A549 treated with CORT108297 at 1 μM for 4 hours (cell line): ENCODE data around the gene LEPR. TPM values are rescaled to one million over a fixed set of nuclear protein-coding genes. Genes with fewer than 3 reads are reported as not detected.

Source experiments
- total RNA-seq: library from RNA; stranded (reverse); fragments of 200-300 nt; extraction: Qiagen RNA extraction; gene quantifications from 5 replicates; pipeline ENCODE4 v1.2.3, GENCODE V29; 2022

LEPR gene, protein sequence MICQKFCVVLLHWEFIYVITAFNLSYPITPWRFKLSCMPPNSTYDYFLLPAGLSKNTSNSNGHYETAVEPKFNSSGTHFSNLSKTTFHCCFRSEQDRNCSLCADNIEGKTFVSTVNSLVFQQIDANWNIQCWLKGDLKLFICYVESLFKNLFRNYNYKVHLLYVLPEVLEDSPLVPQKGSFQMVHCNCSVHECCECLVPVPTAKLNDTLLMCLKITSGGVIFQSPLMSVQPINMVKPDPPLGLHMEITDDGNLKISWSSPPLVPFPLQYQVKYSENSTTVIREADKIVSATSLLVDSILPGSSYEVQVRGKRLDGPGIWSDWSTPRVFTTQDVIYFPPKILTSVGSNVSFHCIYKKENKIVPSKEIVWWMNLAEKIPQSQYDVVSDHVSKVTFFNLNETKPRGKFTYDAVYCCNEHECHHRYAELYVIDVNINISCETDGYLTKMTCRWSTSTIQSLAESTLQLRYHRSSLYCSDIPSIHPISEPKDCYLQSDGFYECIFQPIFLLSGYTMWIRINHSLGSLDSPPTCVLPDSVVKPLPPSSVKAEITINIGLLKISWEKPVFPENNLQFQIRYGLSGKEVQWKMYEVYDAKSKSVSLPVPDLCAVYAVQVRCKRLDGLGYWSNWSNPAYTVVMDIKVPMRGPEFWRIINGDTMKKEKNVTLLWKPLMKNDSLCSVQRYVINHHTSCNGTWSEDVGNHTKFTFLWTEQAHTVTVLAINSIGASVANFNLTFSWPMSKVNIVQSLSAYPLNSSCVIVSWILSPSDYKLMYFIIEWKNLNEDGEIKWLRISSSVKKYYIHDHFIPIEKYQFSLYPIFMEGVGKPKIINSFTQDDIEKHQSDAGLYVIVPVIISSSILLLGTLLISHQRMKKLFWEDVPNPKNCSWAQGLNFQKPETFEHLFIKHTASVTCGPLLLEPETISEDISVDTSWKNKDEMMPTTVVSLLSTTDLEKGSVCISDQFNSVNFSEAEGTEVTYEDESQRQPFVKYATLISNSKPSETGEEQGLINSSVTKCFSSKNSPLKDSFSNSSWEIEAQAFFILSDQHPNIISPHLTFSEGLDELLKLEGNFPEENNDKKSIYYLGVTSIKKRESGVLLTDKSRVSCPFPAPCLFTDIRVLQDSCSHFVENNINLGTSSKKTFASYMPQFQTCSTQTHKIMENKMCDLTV
- total RNA-seq, result 2.6 to 3.1 TPM (median 2.8 TPM) in 5 replicates

GRCh38 chr1:65420590-65421350 lies at the start of gene LEPR, which contains the start of gene LEPROT:
LEPR (plus strand) TSS chr1:65420668; CDS start chr1:65565566, 144,898 bp downstream.
LEPROT (plus strand) TSS chr1:65420668; CDS start chr1:65420725, 57 bp downstream.

Other genes with a start within 250 kb of the LEPR start
- gene DNAJC6, start 111.1 kb upstream of the LEPR start, total RNA-seq, result 4.0 to 6.2 TPM (median 5.2 TPM) in 5 replicates
- gene LEPROT, start within 50 bp of the LEPR start, total RNA-seq, result 32.6 to 42.8 TPM (median 40.0 TPM) in 5 replicates